Midbrain (tissue), 1 donor: Measurements from ENCODE around the gene OR9A4.

Source experiments
- DNase-seq: peaks from one replicate; lab custom pipeline; 2025; lab: John Stamatoyannopoulos, UW

The OR9A4 gene

GRCh38 chr7:141949021-141949420 lies 32.8 kb downstream of the OR9A4 start:
- DNase-seq: no peak

GRCh38 chr7:141949451-141949850 lies 33.3 kb downstream of the OR9A4 start:
- no peak for DNase-seq

GRCh38 chr7:141949911-141950310 lies 33.7 kb downstream of the OR9A4 start:
- DNase-seq: no peak

GRCh38 chr7:141950806-141951205 lies 34.6 kb downstream of the OR9A4 start:
- no peak for DNase-seq

GRCh38 chr7:141952461-141952860 lies 36.3 kb downstream of the OR9A4 start:
- no peak for DNase-seq

- DNase-seq: no peak
These were observed 38.1 kb downstream of the OR9A4 start for GRCh38 chr7:141954334-141954733.

GRCh38 chr7:141956084-141956483 lies 39.9 kb downstream of the OR9A4 start:
- peak; percentile 5 for DNase-seq

GRCh38 chr7:141960687-141961422 lies 44.7 kb downstream of the OR9A4 start:
- DNase-seq: peak; percentile 25
